DOHH2 (cell line): ENCODE measurements around the gene RYR2.

Experiments
- CTCF ChIP-seq: fragments of 200-600 bp; sonication (generic); IDR thresholded peaks from one replicate; pipeline ENCODE4 v1.5.1; 2014; ENCODE audit warnings: antibody characterized with exemption, mild to moderate bottlenecking, low read depth, low read length; ENCODE audit not compliant: poor library complexity, severe bottlenecking
- EZH2phosphoT487 ChIP-seq: fragments of 200-600 bp; sonication (generic); IDR thresholded peaks from 2 replicates; pipeline ENCODE4 v1.6.1; 2017; ENCODE audit warnings: borderline replicate concordance, mild to moderate bottlenecking, antibody characterized with exemption, low read length, moderate library complexity, mixed read lengths

GRCh38 chr1:237054313-237054712, 12.3 kb downstream of the RYR2 start:
- no peak for TF ChIP-seq CTCF
- no peak for TF ChIP-seq EZH2phosphoT487
